Measurements from ENCODE around the gene ZDHHC8.
A peak's percentile ranks its signal among the peaks of the same experiment; 100 is the strongest.

Gene ZDHHC8

DNA sequence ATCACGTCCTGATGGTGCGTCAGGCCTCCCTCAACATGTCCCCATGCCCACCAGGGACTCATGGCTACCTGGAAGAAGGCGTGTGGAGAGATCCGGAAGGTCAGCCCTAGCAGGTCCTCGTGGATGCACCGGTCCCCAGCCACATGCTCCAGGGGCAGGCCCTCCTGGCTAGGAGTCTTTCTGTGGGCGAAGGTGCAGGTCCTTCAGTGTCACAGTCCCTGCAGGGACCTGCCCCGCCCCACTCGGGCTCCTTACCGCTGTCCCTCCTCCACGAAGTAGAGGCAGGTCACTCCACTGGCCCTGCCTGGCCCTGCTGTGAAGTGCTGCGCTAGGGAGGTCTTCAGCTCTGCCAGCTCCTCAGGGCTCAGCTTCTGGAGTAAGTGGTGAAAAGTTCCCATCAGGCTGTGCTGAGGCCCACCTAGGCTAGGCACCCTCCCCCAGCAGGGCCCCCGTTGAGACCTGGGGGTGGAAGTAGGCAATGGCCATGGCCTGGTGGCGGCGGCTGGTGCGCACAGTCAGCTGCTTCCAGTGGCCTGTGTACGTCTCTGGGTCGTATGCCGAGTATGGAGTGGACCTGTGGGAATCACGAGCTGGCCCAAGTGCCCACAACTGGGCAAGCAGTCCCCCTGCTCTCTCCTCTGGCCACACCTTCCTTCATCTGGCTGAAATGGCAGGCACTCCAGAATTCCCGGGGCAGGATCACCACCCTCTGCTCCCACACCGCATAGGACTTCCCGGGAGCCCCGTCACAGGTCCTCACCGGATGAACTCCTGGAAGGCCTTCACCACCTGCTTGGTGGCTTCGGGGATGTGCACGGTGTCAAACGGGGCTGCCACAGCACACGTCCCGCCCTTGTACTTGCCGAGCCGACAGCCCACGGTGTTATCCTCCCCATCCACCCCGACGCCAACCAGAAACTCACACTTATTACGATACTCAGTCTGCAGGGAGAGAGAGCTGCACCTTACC, 16.8 kb upstream of the ZDHHC8 start:
- DNase-seq (ENCODE audit: low read depth) = no peak

- DNase-seq (ENCODE audit: low read depth) = no peak
Measured at GRCh38 chr22:20115691-20116375, 15.8 kb upstream of the ZDHHC8 start, which contains the start of gene RANBP1. RANBP1 (plus strand) TSS chr22:20116104; CDS start chr22:20116185, 81 bp downstream.

DNA sequence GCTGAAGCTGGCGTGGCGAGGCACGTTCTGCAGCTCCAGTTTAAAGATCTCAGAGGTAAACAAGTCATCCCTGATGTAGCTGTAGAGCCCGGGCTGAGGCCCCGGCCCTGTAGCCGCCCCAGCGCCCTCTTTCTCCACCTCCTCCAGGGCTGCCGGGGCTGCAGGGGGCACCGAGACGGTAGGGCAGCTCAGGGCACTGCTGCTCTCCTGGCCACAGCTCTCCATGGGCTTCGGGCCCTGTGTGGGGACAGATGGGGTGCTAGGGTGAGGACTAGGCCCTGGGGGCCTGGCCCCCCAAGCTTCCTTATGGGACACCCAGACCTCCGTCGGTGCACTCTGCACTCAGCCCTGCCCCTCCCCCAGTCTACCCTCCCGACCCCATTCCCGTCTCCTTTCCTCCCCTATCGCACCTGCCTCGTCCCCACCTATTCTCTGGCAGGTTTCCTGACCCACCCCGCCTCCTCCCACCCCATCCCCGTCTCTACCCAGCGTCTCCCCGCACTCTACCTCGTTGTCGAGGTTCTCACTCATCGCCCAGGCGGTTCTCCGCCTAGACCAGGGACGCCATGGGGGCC, 15.1 kb upstream of the ZDHHC8 start:
- no peak for DNase-seq (ENCODE audit: low read depth)

- DNase-seq (ENCODE audit: low read depth) = peak; percentile 97
Measured at GRCh38 chr22:20116951-20117632, 14.5 kb upstream of the ZDHHC8 start, which contains the start of gene TRMT2A. TRMT2A (minus strand) TSS chr22:20117226; CDS start chr22:20116906, 320 bp downstream.

DNA sequence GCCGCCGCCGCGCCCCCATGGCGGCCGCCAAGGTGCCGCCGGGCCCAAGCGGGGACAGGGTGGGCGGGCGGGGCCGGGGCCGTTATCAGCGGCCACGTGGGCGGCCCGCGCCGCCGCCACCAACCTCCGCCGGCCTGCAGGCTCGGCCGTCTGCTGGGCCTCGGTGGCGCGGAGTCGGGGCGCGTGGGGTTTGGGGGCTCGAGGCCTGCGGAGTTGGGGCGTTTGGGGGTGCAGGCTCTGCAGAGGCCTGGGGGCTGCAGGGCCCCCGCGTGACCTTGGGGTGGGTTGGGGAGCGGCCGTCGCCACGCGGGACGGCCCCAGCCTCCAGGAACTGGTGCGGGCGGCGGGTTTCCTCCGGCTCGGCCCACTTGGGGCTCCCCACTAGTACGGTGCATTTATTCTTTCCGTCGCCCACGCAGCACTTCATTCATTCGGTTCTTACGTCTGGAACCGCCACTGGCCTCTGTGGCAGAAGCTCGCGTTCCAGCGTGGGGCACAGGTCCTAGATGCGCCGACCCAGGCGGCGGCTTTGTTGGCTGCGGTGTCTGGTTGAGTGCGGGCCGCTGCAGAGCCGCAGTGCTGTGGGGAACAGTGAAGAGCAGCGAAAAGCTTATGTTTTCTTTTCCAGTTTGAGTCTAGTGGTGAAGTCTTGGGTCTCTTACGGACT, 13.8 kb upstream of the ZDHHC8 start:
- DNase-seq (ENCODE audit: low read depth) = no peak

DNA sequence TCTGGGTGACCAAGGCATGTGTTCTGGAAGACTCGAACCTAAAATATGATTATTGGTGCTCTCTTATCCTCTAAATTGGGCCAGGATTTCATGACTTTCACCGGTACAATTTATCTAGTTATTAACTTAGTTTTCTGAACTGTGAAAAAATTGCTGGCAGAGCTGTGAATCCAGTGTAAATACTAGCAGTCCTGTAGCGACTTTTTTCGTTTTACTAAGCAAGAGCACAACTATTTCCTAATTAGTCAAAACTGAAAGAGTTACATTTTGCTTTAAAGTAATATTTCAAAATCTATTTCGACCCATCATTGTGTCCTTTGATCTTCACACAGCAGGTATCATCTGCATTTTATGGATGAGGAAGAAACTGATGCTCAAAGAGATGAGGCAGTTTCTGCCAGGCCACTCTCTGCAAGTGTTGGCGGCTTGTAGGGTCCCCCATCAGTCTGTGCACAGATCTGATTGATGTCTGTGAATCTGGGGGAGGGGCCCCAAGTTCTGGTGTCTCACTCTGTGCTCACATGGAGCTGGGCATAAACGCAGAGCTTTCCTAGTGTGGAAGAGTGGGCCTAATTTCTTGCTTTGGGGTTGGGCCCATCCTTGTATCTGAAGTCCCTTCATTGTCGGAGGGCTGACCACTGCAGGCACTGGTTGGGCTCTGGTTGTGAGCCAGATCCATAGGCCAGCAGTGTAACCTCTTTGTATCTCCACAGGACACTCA, 13.1 kb upstream of the ZDHHC8 start:
- no peak for DNase-seq (ENCODE audit: low read depth)

GRCh38 chr22:20121856-20122415, 9.7 kb upstream of the ZDHHC8 start:
- no peak for DNase-seq (ENCODE audit: low read depth)

DNA sequence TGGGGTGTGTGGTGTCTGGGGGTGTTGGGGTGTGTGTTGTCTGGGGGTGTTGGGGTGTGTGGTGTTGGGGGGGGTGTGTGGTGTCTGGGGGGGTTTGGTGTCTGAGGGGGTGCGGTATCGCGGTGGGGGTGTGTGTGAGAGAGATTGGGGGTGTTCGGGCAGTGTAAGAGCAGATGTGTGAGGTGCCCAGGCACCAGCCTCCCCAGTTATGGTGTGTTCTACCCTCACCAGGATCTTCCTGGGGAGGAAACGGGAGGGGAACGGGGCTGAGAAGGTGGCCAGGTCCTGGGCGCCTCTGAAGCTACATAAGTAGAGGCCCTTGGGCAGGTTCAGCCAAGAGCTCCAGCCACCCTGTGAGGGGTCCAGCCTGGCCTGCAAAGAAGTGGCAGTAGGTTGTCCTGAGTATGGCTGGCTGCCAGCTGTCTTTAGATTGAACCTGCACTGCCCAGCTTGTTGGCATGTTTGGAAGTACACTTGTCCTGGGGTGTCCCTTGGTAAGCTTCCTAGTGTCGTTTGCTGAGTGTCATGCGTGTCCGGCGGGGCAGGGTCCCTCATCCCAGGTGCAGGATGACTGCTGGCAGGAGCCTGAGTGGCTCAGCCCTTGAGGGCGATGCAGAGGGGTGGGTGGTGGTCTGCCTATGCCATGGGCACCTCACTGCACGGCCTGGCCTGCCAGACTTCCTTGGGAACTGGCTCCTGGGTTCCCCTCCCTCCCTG, 8.1 kb upstream of the ZDHHC8 start:
- no peak for DNase-seq (ENCODE audit: low read depth)

DNA sequence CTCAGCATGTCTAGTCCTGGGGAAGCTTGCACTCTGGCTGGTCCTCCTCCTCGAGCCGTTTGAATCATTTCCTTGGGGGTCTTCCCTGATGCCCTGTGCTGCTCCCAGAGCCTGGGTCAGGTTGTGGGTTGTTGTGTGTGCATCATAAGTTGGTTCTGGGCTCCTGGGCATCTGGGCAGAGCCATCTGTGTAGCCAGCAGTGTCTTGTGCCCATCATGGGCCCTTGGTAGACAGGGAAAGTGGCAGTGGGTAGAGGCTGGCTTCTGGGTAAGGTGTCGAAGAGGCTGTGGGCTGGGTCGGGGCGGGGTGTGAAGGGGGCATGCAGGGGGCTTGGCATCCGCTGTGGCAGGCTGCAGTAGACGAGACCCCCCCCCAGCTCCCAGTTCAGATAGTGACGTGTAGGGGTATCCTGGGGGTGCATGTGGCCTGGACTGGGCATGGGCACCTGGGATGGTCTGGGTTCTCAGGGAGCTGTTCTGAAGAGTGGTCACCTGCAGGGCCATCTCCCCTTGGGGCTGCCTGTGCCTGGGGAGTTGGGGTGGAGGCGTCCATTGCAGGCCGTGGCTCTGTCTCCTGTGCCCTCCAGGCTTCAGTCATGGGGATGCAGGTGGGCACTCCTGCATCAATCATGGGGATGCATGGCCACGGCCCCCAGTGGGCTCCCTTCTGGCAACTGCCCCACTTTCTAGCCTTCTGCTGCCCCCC, 7.4 kb upstream of the ZDHHC8 start:
- no peak for DNase-seq (ENCODE audit: low read depth)

DNA sequence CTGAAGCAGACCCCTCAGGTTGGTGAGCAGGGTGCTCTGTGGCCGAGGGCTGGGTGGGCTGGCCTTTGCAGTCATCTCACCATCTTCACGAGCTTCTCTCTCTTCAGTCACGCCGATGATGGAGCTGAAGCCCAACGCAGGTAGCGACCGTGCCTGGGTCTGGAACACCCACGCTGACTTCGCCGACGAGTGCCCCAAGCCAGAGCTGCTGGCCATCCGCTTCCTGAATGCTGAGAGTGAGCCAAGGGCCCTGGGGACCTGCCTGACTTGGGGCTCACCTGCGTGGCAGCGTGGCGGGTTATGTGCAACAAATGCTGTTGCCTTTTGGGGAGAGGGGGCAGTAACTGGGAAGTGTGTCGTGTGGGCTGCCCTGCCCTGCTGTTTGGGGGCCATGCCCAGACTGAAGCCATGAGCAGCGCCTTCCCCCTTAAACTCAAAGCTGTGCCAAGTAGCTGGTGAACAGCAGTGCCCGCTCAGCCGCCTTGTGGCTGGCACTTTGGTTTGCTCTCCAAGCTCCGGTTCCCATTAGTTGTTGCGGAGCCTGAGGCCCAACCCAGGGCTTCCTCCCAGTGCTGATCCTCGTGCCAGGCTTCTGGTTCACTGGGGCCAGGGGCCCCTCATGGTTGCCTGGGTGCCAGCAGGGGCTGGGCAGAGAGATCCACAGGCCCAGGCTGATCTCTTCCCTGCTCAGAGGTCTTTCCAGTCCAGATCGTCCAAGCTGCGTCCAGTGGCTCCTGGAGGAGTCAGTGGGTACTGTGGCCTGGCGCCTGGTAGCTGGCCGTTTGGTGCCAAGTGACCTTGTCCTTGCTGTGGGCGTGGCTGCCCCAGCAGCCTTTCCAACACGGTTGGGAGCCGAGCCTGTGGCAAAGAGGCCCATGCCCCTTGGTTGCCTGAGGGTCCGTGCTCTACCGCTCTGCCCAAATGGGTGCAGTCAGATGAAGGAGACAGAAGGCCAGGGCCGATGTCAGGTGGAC, 6.1 kb upstream of the ZDHHC8 start:
- no peak for DNase-seq (ENCODE audit: low read depth)

- DNase-seq (ENCODE audit: low read depth) = no peak
Measured at GRCh38 chr22:20126284-20127029, 5.1 kb upstream of the ZDHHC8 start.

- no peak for DNase-seq (ENCODE audit: low read depth)
Measured at GRCh38 chr22:20127318-20127868, 4.2 kb upstream of the ZDHHC8 start.

DNA sequence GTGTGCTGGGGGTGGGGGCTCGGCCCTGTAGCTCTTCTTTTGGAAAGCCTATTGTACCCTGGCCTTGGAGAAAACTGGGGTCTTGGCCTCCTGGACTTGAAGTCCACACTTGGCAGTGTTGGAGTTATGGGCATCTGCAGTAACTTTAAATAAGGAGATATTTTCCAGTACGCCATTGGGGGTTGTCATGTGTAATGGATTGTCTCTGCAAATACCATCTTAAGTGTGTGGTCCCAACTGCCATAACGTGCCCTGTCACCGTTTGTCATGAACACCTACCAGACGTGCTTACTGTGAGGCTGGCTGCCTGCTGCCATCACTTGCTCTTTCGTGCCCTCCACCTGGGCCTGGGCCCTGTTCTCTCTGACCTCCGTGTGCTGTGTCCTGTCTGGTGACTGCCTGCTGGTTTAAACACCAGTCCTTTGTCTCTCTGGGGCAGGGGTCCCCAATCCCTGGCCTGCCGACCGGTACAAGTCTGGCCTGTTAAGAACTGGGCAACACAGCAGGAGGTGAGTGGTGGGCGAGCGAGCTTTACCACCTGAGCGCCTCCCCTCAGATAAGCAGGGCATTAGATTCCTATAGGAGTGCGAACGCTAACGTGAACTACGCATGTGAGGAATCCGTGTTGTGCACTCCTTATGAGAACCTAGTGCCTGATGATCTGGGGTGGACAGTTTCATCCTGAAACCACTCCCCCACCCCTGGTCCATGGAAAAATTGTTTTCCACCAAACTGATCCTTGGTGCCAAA, 3.6 kb upstream of the ZDHHC8 start:
- DNase-seq (ENCODE audit: low read depth) = no peak

DNA sequence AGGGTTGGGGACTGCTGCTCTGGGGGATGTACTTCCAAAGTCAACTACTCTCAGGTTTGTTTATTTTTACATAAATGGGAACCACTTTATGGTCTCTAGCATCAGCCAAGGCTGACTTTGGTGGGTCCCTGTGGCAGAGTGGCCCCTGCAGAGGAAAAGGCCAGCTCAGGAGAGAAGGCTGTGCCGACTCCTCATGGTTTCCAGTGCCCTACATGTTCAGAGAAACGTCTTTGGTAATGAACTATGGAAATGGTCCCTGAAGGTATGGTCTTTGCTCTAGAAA, 3.0 kb upstream of the ZDHHC8 start:
- no peak for DNase-seq (ENCODE audit: low read depth)

DNA sequence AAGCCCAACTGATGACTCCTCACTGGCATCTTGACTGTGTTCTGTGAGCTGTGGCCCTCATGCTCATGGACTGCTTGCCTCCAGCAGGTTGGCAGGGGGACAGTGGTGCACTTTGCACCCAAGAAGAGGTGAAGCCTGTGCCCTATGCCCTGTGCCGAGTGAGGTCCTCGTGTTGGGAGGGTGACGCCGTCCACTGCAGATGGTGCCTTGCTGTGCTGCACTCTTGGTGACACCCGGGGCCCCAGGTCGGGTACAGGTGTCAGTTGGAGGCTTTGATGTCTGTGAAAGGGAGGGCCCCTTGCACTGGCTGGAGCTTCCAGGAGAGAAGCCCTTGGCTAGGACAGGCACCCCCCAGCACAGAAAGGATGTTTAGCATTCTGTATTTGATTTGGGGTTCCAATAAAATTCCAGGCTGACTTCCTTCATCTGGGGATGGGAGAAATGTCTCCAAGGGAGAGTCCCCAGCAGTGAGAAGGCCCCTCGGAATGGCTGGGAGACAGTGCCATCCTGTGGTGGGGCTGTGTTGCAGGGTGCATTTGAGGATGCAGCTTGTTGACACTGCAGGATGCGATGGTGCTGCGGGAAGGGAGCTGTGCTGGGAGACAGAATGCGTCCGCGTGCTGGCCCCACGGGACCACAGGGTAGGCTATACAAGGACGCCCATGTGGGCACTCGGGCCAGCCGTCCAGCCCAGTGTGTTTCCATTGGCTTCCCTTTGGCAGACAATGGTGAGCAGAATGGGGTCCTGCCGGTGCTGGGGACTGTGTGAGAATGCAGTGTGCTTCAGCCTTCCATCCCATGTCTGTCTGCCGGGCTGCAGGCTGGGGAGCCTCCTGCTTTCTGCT, 2.5 kb upstream of the ZDHHC8 start:
- no peak for DNase-seq (ENCODE audit: low read depth)

- no peak for DNase-seq (ENCODE audit: low read depth)
Measured at GRCh38 chr22:20129747-20130014, 1.9 kb upstream of the ZDHHC8 start.

Measured in stromal cell of bone marrow (primary cell).